Measurements from ENCODE around the gene PKNOX1. TPM values are rescaled to one million over a fixed set of nuclear protein-coding genes. Genes with fewer than 3 reads are reported as not detected.

PKNOX1 gene, protein sequence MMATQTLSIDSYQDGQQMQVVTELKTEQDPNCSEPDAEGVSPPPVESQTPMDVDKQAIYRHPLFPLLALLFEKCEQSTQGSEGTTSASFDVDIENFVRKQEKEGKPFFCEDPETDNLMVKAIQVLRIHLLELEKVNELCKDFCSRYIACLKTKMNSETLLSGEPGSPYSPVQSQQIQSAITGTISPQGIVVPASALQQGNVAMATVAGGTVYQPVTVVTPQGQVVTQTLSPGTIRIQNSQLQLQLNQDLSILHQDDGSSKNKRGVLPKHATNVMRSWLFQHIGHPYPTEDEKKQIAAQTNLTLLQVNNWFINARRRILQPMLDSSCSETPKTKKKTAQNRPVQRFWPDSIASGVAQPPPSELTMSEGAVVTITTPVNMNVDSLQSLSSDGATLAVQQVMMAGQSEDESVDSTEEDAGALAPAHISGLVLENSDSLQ
- total RNA-seq, result 5.3 and 23.1 TPM in 2 replicates

GRCh38 chr21:42973991-42974831, at the start of gene PKNOX1:
Gene PKNOX1 (plus strand): TSS chr21:42974562. CDS start chr21:43004382, 29,820 bp downstream.

DNA sequence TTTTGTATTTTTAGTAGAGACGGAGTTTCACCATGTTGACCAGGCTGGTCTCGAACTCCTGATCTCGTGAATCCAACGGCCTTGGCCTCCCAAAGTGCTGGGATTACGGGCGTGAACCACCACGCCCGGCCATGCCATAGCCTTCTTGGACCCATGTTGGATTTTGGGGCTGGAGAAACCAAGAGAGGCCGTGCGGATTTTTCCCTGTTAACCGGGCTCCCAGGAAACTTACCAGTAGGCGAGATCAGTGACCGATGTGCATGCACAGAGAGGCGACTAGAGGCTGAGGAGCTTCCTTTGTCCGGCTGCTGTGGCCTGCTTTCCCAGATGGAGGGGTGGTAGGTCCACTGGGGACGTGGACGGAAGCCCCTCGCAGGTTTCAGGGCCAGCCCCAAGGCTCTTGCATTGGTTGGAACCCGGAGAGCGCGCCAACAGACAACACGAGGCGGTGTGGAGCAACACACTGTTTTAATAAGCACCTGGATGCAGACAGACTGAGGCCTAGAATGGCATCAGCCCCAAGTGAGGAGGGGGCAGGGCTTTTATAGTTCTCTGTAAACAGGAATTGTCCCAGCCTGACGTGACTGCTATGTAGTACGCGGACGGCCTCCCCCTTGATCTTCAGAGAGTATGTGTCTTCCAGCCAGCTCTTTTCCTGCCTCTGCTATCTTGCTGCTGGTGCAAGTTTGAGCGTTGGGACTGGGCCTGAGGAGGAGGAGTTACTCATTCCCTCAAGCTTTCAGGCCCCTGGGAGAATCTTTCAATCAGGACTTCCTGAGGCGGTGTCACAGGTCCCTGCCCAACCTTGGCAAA, 49.0 kb upstream of the PKNOX1 start, which contains the start of gene ERVH48-1:
TSS of gene ERVH48-1 (minus strand) at position 517 of the 813 bp plus-strand sequence. CDS start 6,624 bp downstream, outside the sequence.

DNA sequence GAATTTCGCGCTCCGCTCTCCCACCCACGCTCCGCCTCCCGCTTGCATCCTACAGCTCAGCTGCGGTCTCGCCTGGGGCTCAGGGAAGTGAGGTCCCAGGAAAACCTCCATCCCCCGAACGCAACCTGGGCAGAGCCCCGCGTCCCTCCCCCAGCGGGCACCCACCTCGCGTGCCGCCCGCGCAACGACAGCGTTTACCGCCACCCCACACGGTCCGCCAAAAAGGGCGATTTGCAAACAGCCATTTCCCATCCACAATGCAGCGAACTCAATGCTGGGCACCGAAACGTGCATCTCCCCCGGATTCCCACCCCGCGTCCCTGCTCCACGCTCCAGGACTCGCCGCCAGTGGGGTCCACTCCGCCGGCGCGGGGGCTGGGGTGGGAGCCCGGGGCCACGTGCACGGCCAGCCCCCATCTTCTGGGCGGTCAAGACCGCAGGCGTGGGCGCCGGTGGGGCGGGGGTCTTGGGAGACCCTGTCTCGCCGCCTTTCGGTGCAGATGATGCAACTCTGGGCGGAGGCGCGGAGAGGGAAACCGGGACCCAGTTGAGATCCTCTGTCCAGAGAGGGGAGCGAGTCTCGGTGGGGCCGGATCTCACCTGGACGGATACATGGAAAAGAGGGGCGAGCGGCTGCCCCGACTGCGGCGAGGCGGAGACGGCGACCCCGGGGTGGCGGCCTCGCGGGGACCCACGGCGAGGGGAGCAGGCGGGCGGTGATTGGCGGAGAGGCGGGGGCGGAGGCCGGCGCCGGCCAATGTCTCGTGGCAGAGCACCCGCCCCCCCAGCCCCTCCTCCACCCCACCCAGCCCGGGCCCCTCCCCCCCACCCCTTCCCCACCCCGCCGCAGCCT, 101.0 kb downstream of the PKNOX1 start, which contains the start of gene CBS:
TSS of gene CBS (minus strand) at position 666 of the 853 bp plus-strand sequence. CDS start 3,642 bp downstream, outside the sequence.

Other genes with a start within 250 kb of the PKNOX1 start
- gene WDR4, start 95.0 kb upstream of the PKNOX1 start, total RNA-seq, result 8.7 and 24.7 TPM in 2 replicates
- gene NDUFV3, start 81.3 kb upstream of the PKNOX1 start, total RNA-seq, result 15.2 and 27.3 TPM in 2 replicates
- not detected in 2 replicates for gene ERVH48-1, start 48.9 kb upstream of the PKNOX1 start, total RNA-seq
- gene CBS, start 101.3 kb downstream of the PKNOX1 start, total RNA-seq, result 5.7 and 9.9 TPM in 2 replicates
- gene U2AF1, start 133.0 kb downstream of the PKNOX1 start, total RNA-seq, result 17.3 and 37.3 TPM in 2 replicates
- gene CRYAA, start 194.4 kb downstream of the PKNOX1 start, total RNA-seq, result not detected in 2 replicates